GM20000 (cell line): ENCODE measurements around the gene OR51G1.

ENCODE experiments used
- DNase-seq: peaks from one replicate; pipeline ENCODE4 v3.0.0; 2012; ENCODE audit warnings: low spot score
- TF ChIP-seq, protein P1 (sequence below): IDR thresholded peaks from 2 replicates; pipeline ENCODE4 v1.5.1; 2012; ENCODE audit warnings: mild to moderate bottlenecking, control low read depth; ENCODE audit errors: extremely low read depth, missing control alignments

OR51G1 gene

DNA sequence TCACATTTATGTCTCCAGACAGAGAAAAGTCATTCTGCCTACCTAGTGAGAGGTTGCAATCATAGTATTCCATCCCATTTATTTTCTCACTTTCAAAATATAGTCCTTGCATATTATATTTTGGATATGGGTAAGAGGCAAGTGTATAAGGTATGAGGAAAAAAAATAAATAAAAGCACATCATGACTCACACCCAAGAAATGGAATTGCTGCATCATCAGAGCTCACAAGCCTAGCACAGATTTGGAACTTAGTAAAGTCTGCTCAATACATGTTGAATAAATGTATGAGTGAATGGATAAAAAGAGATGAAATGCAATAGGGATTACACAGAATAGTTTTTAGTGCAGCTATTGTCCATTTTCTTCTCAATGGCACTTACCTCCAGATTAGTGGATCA, 2.5 kb upstream of the OR51G1 start:
- TF ChIP-seq, protein P1, sequence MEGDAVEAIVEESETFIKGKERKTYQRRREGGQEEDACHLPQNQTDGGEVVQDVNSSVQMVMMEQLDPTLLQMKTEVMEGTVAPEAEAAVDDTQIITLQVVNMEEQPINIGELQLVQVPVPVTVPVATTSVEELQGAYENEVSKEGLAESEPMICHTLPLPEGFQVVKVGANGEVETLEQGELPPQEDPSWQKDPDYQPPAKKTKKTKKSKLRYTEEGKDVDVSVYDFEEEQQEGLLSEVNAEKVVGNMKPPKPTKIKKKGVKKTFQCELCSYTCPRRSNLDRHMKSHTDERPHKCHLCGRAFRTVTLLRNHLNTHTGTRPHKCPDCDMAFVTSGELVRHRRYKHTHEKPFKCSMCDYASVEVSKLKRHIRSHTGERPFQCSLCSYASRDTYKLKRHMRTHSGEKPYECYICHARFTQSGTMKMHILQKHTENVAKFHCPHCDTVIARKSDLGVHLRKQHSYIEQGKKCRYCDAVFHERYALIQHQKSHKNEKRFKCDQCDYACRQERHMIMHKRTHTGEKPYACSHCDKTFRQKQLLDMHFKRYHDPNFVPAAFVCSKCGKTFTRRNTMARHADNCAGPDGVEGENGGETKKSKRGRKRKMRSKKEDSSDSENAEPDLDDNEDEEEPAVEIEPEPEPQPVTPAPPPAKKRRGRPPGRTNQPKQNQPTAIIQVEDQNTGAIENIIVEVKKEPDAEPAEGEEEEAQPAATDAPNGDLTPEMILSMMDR, result no peak
- DNase-seq, result no peak

GRCh38 chr11:4922304-4922703, 1.8 kb downstream of the OR51G1 start:
- TF ChIP-seq, protein P1, result no peak
- DNase-seq, result no peak

GRCh38 chr11:4921796-4922195, 2.3 kb downstream of the OR51G1 start:
- no peak for DNase-seq
- TF ChIP-seq, protein P1, result no peak

DNA sequence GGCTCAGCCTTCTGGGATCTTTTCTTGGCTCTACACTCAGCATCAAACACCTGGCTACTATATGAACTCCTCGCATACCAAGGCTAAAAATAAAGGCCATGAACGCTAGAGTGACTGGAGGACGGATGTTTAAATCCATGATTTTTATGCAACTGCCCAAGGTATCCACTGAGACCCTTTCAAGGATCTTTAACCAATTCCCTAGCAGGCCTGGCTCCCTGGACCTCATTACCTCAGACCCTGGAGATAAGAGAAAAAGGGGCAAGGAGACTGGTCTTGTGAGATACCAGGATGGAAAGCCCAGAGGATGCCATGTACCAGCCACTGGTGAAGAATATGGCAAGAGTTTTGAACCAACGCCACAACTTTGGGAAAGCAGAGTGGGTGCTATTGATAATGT, 4.9 kb downstream of the OR51G1 start, which contains the start of gene OR51G2:
Gene OR51G2, minus strand, starts transcription at position 101 of the 400 bp plus-strand sequence. CDS start 3,687 bp downstream, outside the sequence.
- DNase-seq, result no peak
- TF ChIP-seq, protein P1, result no peak

GRCh38 chr11:4916581-4916980, 7.6 kb downstream of the OR51G1 start:
- TF ChIP-seq, protein P1, result no peak
- no peak for DNase-seq

- TF ChIP-seq, protein P1, result no peak
- no peak for DNase-seq
These were observed 20.7 kb downstream of the OR51G1 start, which contains the start of gene OR51A7 for GRCh38 chr11:4903484-4903883. OR51A7 (plus strand) TSS chr11:4903783; CDS start chr11:4907370, 3,587 bp downstream.

DNA sequence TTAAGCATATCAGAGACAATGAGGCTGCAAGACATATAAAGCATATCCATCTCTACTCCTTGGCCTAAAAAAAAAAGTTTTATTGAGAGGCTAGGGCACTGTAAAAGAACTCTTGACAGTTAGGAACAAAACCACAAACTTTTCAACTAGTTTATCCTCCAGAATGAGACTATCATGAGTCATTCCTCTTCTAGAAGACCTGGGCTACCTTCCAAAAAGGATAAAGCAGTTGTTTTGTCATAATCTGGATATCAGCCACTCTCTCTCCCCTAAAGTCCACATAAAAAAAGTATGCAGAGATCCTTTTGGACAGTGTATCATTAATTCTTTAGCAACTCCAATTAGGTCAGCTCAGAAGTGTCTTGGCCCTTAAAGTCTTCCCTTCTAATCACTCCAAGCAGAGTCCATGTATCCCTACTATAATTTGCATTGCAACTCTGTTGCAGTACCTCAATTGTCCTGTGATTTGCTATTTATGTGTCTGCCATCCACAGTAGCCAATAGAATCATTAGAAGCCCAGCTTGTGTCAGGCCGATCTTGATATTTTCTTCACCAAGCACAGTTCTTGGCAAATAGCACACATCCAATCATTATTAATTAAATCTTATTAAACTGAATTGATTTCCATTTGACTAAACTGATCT, 32.0 kb downstream of the OR51G1 start:
- TF ChIP-seq, protein P1, result no peak
- no peak for DNase-seq
